GM12878 (cell line): ENCODE data around the gene SMPD3. TPM values are rescaled to one million over a fixed set of nuclear protein-coding genes. Genes with fewer than 3 reads are reported as not detected.

Experiments
- ATF2 ChIP-seq: IDR thresholded peaks from 2 replicates; pipeline ENCODE4 v1.6.1; 2012; ENCODE audit warnings: low read length, inconsistent platforms
- CEBPZ ChIP-seq: fragments of 150-350 bp; IDR thresholded peaks from 2 replicates; pipeline ENCODE4 v1.6.1; 2016; ENCODE audit warnings: low read depth, low read length
- JUNB ChIP-seq: IDR thresholded peaks from 2 replicates; pipeline ENCODE4 v1.6.1; 2016; ENCODE audit warnings: antibody characterized with exemption, mild to moderate bottlenecking
- PAX8 ChIP-seq: fragments of 450-650 bp; IDR thresholded peaks from 2 replicates; pipeline ENCODE4 v1.6.1; 2017; ENCODE audit warnings: mild to moderate bottlenecking, moderate library complexity
- SMARCA5 ChIP-seq: fragments of 450-650 bp; IDR thresholded peaks from 2 replicates; pipeline ENCODE4 v1.6.1; 2017; ENCODE audit warnings: mild to moderate bottlenecking
- ZNF687 ChIP-seq: fragments of 450-650 bp; IDR thresholded peaks from 2 replicates; pipeline ENCODE4 v1.6.1; 2017; ENCODE audit warnings: mild to moderate bottlenecking, moderate library complexity
- ZZZ3 ChIP-seq: IDR thresholded peaks from 2 replicates; pipeline ENCODE4 v1.6.1; 2011; ENCODE audit warnings: low read depth; ENCODE audit not compliant: control insufficient read depth, insufficient read length
- polyA plus RNA-seq, 11 experiments: library from polyadenylated mRNA; depleted of rRNA in 4 of 11; unstranded in 6 of 11; stranded (reverse) in 5 of 11; fragments of >200 nt; fragmentation: Nextera tagmentation in 4 of 11; fragmentation: Illumina TruSeq in 1 of 11; extraction: Ambion mirVana in 4 of 11; extraction: Trizol in 1 of 11; gene quantifications; 1 replicate in 1 of 11; 2 replicates in 10 of 11; pipeline versions ENCODE4 v1.2.1 to v1.2.3, GENCODE V29; 2011 to 2016; ENCODE audit warnings: inconsistent platforms in 2 of 11, missing spikeins in 2 of 11, low read depth in 1 of 11
- total RNA-seq, 4 experiments: library from RNA; depleted of rRNA in 3 of 4; stranded (reverse); fragments of >200 nt in 3 of 4; fragmentation: Illumina TruSeq in 1 of 4; extraction: Trizol in 1 of 4; gene quantifications; 2 replicates each; pipeline versions ENCODE4 v1.2.1 to v1.2.3, GENCODE V29; 2013 to 2021
- TF ChIP-seq, protein P1 (sequence below): fragments of 450-650 bp; IDR thresholded peaks from 2 replicates; pipeline ENCODE4 v1.6.1; 2016; ENCODE audit warnings: mild to moderate bottlenecking, moderate library complexity, borderline replicate concordance
- TF ChIP-seq, protein P2 (sequence below): fragments of 450-650 bp; IDR thresholded peaks from 2 replicates; pipeline ENCODE4 v1.6.1; 2017; ENCODE audit warnings: mild to moderate bottlenecking
- TF ChIP-seq, protein P3 (sequence below): IDR thresholded peaks from 2 replicates; pipeline ENCODE4 v1.6.1; 2012; ENCODE audit warnings: low read depth, low read length, improper control_type of control experiment

SMPD3 gene
- total and polyA plus RNA-seq, 10 of the 15 experiments (the other 5 are each of a cell fraction or from before 2014, with no cell fraction given): 0.04 to 2.0 (median 1.2) TPM

DNA sequence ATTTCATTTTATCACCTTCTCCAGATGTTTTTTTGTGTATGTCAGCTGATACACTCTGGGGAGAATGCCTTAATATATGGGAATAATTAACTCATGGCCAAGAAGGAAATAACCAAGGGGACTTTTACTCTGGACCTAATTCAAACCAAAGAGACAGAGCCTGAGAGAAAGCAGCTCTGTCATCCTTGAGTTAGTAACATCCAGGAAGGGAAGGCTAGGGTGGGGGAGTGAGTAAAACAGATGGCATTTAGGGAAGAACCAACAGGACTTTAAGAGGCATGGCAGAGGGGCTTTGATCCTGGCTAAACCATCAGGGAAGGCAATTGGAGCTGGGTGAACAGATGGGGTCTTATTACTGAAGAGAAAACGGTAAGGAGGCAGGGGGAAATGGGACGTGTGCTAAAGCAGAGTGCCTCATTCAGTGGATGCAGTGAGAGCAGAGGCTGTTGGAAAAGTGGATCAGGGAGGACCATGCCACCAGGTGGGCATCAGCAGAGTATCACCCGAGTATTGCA is 2.5 kb upstream of the SMPD3 start (continued):
- TF ChIP-seq, protein P1, sequence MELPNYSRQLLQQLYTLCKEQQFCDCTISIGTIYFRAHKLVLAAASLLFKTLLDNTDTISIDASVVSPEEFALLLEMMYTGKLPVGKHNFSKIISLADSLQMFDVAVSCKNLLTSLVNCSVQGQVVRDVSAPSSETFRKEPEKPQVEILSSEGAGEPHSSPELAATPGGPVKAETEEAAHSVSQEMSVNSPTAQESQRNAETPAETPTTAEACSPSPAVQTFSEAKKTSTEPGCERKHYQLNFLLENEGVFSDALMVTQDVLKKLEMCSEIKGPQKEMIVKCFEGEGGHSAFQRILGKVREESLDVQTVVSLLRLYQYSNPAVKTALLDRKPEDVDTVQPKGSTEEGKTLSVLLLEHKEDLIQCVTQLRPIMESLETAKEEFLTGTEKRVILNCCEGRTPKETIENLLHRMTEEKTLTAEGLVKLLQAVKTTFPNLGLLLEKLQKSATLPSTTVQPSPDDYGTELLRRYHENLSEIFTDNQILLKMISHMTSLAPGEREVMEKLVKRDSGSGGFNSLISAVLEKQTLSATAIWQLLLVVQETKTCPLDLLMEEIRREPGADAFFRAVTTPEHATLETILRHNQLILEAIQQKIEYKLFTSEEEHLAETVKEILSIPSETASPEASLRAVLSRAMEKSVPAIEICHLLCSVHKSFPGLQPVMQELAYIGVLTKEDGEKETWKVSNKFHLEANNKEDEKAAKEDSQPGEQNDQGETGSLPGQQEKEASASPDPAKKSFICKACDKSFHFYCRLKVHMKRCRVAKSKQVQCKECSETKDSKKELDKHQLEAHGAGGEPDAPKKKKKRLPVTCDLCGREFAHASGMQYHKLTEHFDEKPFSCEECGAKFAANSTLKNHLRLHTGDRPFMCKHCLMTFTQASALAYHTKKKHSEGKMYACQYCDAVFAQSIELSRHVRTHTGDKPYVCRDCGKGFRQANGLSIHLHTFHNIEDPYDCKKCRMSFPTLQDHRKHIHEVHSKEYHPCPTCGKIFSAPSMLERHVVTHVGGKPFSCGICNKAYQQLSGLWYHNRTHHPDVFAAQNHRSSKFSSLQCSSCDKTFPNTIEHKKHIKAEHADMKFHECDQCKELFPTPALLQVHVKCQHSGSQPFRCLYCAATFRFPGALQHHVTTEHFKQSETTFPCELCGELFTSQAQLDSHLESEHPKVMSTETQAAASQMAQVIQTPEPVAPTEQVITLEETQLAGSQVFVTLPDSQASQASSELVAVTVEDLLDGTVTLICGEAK: no peak
- TF ChIP-seq JUNB (no peak), ZNF687 (no peak), PAX8 (no peak), ATF2 (no peak), SMARCA5 (no peak), ZZZ3 (no peak), CEBPZ (no peak)
- TF ChIP-seq, protein P2, sequence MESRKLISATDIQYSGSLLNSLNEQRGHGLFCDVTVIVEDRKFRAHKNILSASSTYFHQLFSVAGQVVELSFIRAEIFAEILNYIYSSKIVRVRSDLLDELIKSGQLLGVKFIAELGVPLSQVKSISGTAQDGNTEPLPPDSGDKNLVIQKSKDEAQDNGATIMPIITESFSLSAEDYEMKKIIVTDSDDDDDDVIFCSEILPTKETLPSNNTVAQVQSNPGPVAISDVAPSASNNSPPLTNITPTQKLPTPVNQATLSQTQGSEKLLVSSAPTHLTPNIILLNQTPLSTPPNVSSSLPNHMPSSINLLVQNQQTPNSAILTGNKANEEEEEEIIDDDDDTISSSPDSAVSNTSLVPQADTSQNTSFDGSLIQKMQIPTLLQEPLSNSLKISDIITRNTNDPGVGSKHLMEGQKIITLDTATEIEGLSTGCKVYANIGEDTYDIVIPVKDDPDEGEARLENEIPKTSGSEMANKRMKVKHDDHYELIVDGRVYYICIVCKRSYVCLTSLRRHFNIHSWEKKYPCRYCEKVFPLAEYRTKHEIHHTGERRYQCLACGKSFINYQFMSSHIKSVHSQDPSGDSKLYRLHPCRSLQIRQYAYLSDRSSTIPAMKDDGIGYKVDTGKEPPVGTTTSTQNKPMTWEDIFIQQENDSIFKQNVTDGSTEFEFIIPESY: no peak
- TF ChIP-seq, protein P3, sequence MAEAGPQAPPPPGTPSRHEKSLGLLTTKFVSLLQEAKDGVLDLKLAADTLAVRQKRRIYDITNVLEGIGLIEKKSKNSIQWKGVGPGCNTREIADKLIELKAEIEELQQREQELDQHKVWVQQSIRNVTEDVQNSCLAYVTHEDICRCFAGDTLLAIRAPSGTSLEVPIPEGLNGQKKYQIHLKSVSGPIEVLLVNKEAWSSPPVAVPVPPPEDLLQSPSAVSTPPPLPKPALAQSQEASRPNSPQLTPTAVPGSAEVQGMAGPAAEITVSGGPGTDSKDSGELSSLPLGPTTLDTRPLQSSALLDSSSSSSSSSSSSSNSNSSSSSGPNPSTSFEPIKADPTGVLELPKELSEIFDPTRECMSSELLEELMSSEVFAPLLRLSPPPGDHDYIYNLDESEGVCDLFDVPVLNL: no peak
